ENCODE data around the gene SP100. TPM values are rescaled to one million over a fixed set of nuclear protein-coding genes. Genes with fewer than 3 reads are reported as not detected.
"Not testable (repeated sequence)": the region's sequence is repeated elsewhere in the genome, so short reads cannot be mapped to it uniquely, and the experiment has no call there.

The SP100 gene
- total RNA-seq, 1 donor from 2014 or later: 120 TPM

DNA sequence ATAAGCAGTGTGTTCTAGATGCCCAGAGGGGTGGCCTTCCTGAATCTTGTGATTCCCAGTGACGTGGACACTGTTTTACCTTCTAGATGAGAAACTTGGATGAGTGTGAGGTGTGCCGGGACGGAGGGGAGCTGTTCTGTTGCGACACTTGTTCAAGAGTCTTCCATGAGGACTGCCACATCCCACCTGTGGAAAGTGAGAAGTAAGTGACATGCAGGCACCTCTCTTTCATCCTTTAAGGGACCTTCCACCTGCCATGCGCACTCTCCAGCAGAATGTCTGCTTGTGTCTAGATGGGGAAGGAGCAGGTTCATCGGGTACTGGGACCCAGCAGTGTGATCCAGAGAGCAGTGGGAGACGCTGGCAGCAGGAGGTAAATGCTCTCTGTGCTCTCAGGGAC, 16.0 kb upstream of the SP100 start:
- Mint-ChIP-seq H3K4me1 (ENCODE audit: unreplicated experiment) (no peaks in the 10 kb centered on the region), H3K36me3 (ENCODE audit: unreplicated experiment) (peaks cover 55% of the 10 kb centered on the region), H3K27me3 (ENCODE audit: unreplicated experiment) (no peaks in the 10 kb centered on the region), H3K4me3 (ENCODE audit: unreplicated experiment) (no peak overlapping the region), H3K9me3 (ENCODE audit: unreplicated experiment) (peaks cover 13% of the 10 kb centered on the region), H3K27ac (ENCODE audit: unreplicated experiment) (no peak overlapping the region)
- TF ChIP-seq, protein P1, sequence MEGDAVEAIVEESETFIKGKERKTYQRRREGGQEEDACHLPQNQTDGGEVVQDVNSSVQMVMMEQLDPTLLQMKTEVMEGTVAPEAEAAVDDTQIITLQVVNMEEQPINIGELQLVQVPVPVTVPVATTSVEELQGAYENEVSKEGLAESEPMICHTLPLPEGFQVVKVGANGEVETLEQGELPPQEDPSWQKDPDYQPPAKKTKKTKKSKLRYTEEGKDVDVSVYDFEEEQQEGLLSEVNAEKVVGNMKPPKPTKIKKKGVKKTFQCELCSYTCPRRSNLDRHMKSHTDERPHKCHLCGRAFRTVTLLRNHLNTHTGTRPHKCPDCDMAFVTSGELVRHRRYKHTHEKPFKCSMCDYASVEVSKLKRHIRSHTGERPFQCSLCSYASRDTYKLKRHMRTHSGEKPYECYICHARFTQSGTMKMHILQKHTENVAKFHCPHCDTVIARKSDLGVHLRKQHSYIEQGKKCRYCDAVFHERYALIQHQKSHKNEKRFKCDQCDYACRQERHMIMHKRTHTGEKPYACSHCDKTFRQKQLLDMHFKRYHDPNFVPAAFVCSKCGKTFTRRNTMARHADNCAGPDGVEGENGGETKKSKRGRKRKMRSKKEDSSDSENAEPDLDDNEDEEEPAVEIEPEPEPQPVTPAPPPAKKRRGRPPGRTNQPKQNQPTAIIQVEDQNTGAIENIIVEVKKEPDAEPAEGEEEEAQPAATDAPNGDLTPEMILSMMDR (IDR thresholded peaks at IDR 0.05): no peak
- DNase-seq (ENCODE audit: extremely low spot score, unreplicated experiment): no peak

- no peaks in the 10 kb centered on the region for H3K4me1 Mint-ChIP-seq (ENCODE audit: unreplicated experiment)
- H3K36me3 Mint-ChIP-seq (ENCODE audit: unreplicated experiment): peaks cover 52% of the 10 kb centered on the region
- peaks cover 13% of the 10 kb centered on the region for H3K9me3 Mint-ChIP-seq (ENCODE audit: unreplicated experiment)
- DNase-seq (ENCODE audit: extremely low spot score, unreplicated experiment): no peak
- TF ChIP-seq, protein P1 (IDR thresholded peaks at IDR 0.05): no peak
- H3K4me3 Mint-ChIP-seq (ENCODE audit: unreplicated experiment): no peak overlapping the region
- H3K27me3 Mint-ChIP-seq (ENCODE audit: unreplicated experiment): no peaks in the 10 kb centered on the region
- H3K27ac Mint-ChIP-seq (ENCODE audit: unreplicated experiment): no peak overlapping the region
Observed at GRCh38 chr2:230400454-230400853, 15.5 kb upstream of the SP100 start.

- not testable (repeated sequence) for H3K4me1 Mint-ChIP-seq (ENCODE audit: unreplicated experiment); H3K9me3 Mint-ChIP-seq (ENCODE audit: unreplicated experiment); H3K27ac Mint-ChIP-seq (ENCODE audit: unreplicated experiment); DNase-seq (ENCODE audit: extremely low spot score, unreplicated experiment); H3K4me3 Mint-ChIP-seq (ENCODE audit: unreplicated experiment); H3K27me3 Mint-ChIP-seq (ENCODE audit: unreplicated experiment)
- H3K36me3 Mint-ChIP-seq (ENCODE audit: unreplicated experiment): peaks cover 46% of the 10 kb centered on the region
Observed at GRCh38 chr2:230401026-230401425, 15.0 kb upstream of the SP100 start.

- Mint-ChIP-seq H3K9me3 (ENCODE audit: unreplicated experiment) (no peaks in the 10 kb centered on the region), H3K27ac (ENCODE audit: unreplicated experiment) (no peak overlapping the region), H3K27me3 (ENCODE audit: unreplicated experiment) (no peaks in the 10 kb centered on the region), H3K4me1 (ENCODE audit: unreplicated experiment) (peaks cover 10% of the 10 kb centered on the region), H3K4me3 (ENCODE audit: unreplicated experiment) (no peak overlapping the region), H3K36me3 (ENCODE audit: unreplicated experiment) (peaks cover 24% of the 10 kb centered on the region)
- TF ChIP-seq, protein P1 (IDR thresholded peaks at IDR 0.05): no peak
- DNase-seq (ENCODE audit: extremely low spot score, unreplicated experiment): peak; percentile 62
Observed at GRCh38 chr2:230403746-230404145, 12.3 kb upstream of the SP100 start.

DNA sequence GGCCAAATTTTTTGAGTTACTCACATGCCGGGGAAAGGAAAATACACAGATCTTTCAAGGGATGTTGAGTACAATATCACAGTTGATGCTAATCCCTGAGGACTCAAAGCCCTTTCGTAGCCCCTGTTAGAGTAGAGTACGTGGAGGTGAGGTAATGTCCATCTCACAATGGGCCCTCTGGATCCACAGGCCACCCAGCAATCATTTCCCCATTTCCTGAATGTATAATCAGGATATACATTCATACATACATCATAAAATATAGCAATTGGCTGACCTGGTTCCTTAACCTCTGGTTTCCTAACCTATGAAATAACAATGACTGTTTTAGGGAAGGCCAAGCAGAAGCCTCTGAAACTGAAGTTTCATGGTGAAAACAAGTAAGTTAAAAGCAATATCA, 10.2 kb upstream of the SP100 start:
- peaks cover 15% of the 10 kb centered on the region for H3K36me3 Mint-ChIP-seq (ENCODE audit: unreplicated experiment)
- H3K4me3 Mint-ChIP-seq (ENCODE audit: unreplicated experiment): no peak overlapping the region
- DNase-seq (ENCODE audit: extremely low spot score, unreplicated experiment): no peak
- no peaks in the 10 kb centered on the region for H3K9me3 Mint-ChIP-seq (ENCODE audit: unreplicated experiment)
- no peak overlapping the region for H3K27ac Mint-ChIP-seq (ENCODE audit: unreplicated experiment)
- H3K27me3 Mint-ChIP-seq (ENCODE audit: unreplicated experiment): no peaks in the 10 kb centered on the region
- H3K4me1 Mint-ChIP-seq (ENCODE audit: unreplicated experiment): peaks cover 10% of the 10 kb centered on the region
- TF ChIP-seq, protein P1 (IDR thresholded peaks at IDR 0.05): no peak
